GM10266 (cell line): ENCODE data around the gene SPX.

ENCODE experiments used
- DNase-seq: peaks from one replicate; pipeline ENCODE4 v3.0.0; 2012; ENCODE audit errors: extremely low spot score
- CTCF ChIP-seq: IDR thresholded peaks from 2 replicates; pipeline ENCODE4 v1.5.1; 2012; ENCODE audit warnings: mild to moderate bottlenecking, low read depth; ENCODE audit not compliant: control insufficient read depth, insufficient read depth; ENCODE audit errors: missing control alignments

SPX gene

GRCh38 chr12:21538061-21538653 is 12.1 kb downstream of the SPX start:
- no peak for TF ChIP-seq CTCF
- DNase-seq = no peak

- no peak for DNase-seq
- TF ChIP-seq CTCF = no peak
Measured at GRCh38 chr12:21539797-21540196, 13.7 kb downstream of the SPX start.

- DNase-seq = no peak
- TF ChIP-seq CTCF = no peak
Measured at GRCh38 chr12:21541773-21542172, 15.7 kb downstream of the SPX start.

GRCh38 chr12:21542403-21542802 is 16.3 kb downstream of the SPX start:
- TF ChIP-seq CTCF = no peak
- DNase-seq = no peak

GRCh38 chr12:21543151-21543550 is 17.1 kb downstream of the SPX start:
- TF ChIP-seq CTCF = no peak
- no peak for DNase-seq

GRCh38 chr12:21545557-21545956 is 19.5 kb downstream of the SPX start:
- no peak for DNase-seq
- no peak for TF ChIP-seq CTCF

- no peak for DNase-seq
- TF ChIP-seq CTCF = no peak
Measured at GRCh38 chr12:21546716-21547115, 20.6 kb downstream of the SPX start.
